HG03520 (cell line): ENCODE measurements around the gene EDEM1.

Experiments used
- ATAC-seq: cut with Tn5 transposase; IDR thresholded peaks from one replicate; pipeline ENCODE4 v1.9.1; 2021; ENCODE audit warnings: mild to moderate bottlenecking, moderate library complexity; ENCODE audit not compliant: unreplicated experiment

EDEM1 gene

GRCh38 chr3:5198313-5198677 is 10.8 kb downstream of the EDEM1 start:
- ATAC-seq, result no peak

GRCh38 chr3:5198986-5199731 is 11.7 kb downstream of the EDEM1 start:
- peak; percentile 42 for ATAC-seq

GRCh38 chr3:5201536-5201935 is 14.0 kb downstream of the EDEM1 start:
- ATAC-seq, result no peak

GRCh38 chr3:5202222-5202621 is 14.7 kb downstream of the EDEM1 start:
- no peak for ATAC-seq

- ATAC-seq, result peak; percentile 99
Observed at GRCh38 chr3:5205165-5205941, 17.8 kb downstream of the EDEM1 start.

- no peak for ATAC-seq
Observed at GRCh38 chr3:5210926-5211325, 23.4 kb downstream of the EDEM1 start.

GRCh38 chr3:5212628-5213573 is 25.4 kb downstream of the EDEM1 start:
- no peak for ATAC-seq

GRCh38 chr3:5213574-5213966 is 26.1 kb downstream of the EDEM1 start:
- no peak for ATAC-seq

GRCh38 chr3:5214352-5214751 is 26.8 kb downstream of the EDEM1 start:
- no peak for ATAC-seq

GRCh38 chr3:5217824-5218595 is 30.5 kb downstream of the EDEM1 start:
- no peak for ATAC-seq

- ATAC-seq, result no peak
Observed at GRCh38 chr3:5218815-5219214, 31.3 kb downstream of the EDEM1 start.

GRCh38 chr3:5219216-5219615 is 31.7 kb downstream of the EDEM1 start:
- no peak for ATAC-seq

GRCh38 chr3:5220193-5220592 is 32.7 kb downstream of the EDEM1 start:
- no peak for ATAC-seq

GRCh38 chr3:5220667-5221431 is 33.3 kb downstream of the EDEM1 start:
- no peak for ATAC-seq

GRCh38 chr3:5221701-5222100 is 34.2 kb downstream of the EDEM1 start:
- ATAC-seq, result no peak

GRCh38 chr3:5222283-5223005 is 34.9 kb downstream of the EDEM1 start:
- no peak for ATAC-seq

- ATAC-seq, result no peak
Observed at GRCh38 chr3:5226783-5227182, 39.3 kb downstream of the EDEM1 start.

- ATAC-seq, result no peak
Observed at GRCh38 chr3:5227812-5228211, 40.3 kb downstream of the EDEM1 start.

- ATAC-seq, result no peak
Observed at GRCh38 chr3:5229414-5229813, 41.9 kb downstream of the EDEM1 start.
